ENCODE data around the gene CTSH.

DNA sequence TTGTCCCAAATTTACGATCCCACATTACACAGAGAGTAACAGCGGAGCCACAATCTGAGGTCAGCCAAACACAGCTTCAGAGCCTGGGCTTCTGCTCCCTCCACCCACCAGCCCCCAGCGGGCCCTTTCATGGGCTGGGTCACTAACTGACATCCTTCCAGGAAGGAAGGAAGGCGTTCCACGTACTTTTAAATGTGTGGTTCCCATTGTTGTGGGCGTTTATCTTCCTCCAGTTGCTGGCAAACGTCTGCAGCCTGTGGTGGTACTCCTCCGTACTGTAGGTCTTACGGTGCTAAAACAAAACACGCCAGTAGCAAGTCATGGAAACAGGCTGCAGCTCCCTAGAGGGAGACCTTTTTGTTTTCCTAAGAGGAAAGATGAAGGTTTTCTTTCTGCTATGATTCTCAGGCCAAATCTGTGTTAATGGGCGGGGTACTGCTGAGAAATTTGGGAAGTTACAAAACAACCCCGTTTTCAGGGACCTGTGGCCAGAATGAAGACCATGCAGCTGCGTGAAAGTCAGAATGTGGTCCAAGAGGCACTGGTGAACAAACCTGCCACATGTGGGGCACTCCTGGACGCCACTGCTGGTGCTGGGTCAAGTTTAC lies 7.6 kb downstream of the CTSH start:
- TF ChIP-seq CTCF (IDR thresholded peaks at IDR 0.05) (no peak), CREM (CRISPR knock-in tag; IDR thresholded peaks at IDR 0.05) (no peak), RELA (CRISPR knock-in tag; IDR thresholded peaks at IDR 0.05; ENCODE audit: borderline replicate concordance) (no peak), JUN (CRISPR knock-in tag; IDR thresholded peaks at IDR 0.05) (no peak), NR3C1 (CRISPR knock-in tag; conservative IDR thresholded peaks at IDR 0.05; ENCODE audit: low read depth) (no peak), ARID4B (CRISPR knock-in tag; IDR thresholded peaks at IDR 0.05; ENCODE audit: borderline replicate concordance) (no peak), CBFB (CRISPR knock-in tag; IDR thresholded peaks at IDR 0.05; ENCODE audit: low read depth) (no peak)
